ENCODE results near the gene CHD9NB.

The CHD9NB gene

DNA sequence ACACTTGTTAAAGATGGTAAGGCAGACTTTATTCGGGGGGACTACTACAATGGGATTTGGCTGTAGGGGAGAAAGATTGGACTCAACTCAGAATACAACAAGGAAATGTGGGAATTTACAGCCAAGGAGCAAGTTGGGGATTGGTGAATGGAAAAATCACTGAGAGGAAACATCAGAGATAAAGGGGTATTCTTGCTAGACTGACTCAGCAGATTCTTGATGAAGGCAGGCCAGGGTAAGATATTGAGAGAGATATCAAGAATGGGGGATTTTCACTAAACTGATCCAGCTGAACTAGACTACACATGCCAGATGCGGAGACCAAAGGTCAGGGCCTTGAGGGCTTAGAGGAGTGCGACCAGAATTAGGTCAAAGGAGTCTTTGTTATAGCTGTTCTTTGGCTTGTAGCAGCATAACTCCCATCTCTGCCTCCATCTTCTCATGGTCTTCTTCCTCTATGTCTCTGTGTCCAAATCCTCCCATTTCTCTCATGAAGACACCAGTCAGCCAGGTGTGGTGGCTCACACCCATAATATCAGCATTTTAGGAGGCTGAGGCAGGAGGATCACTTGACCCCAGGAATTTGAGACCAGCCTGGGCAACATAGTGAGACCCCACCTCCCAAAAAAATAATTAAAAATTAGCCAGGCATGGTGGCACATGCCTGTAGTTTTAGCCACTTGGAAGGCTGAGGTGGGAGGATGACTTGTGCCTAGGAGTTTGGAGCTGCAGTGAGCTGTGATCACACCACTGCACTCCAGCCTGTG, 17.3 kb downstream of the CHD9NB start:
- TF ChIP-seq, protein P1, sequence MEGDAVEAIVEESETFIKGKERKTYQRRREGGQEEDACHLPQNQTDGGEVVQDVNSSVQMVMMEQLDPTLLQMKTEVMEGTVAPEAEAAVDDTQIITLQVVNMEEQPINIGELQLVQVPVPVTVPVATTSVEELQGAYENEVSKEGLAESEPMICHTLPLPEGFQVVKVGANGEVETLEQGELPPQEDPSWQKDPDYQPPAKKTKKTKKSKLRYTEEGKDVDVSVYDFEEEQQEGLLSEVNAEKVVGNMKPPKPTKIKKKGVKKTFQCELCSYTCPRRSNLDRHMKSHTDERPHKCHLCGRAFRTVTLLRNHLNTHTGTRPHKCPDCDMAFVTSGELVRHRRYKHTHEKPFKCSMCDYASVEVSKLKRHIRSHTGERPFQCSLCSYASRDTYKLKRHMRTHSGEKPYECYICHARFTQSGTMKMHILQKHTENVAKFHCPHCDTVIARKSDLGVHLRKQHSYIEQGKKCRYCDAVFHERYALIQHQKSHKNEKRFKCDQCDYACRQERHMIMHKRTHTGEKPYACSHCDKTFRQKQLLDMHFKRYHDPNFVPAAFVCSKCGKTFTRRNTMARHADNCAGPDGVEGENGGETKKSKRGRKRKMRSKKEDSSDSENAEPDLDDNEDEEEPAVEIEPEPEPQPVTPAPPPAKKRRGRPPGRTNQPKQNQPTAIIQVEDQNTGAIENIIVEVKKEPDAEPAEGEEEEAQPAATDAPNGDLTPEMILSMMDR (IDR thresholded peaks at IDR 0.05; ENCODE audit: insufficient read depth, missing control alignments): no peak
- FAIRE-seq: no peak
- DNase-seq (ENCODE audit: insufficient read length, low spot score): no peak

DNA sequence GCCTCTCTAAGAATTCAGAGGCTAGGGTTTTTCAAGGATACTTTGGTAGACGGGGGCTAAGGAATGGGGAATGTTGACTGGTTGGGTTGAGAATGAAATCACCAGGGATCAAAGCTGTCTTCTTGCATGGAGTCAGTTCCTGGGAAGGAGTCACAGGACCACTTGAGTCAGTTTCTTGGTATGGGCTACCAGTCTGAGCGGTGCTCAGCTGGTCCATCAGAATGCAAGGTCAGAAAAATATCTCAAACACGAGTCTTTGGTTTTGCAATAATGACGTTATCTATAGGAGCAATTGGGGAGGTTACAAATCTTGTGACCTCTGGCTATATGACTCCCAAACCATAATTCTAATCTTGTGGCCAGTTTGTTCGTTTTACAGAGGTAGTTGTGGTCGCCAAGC, 18.4 kb downstream of the CHD9NB start:
- no peak for FAIRE-seq
- DNase-seq (ENCODE audit: insufficient read length, low spot score): no peak
- TF ChIP-seq, protein P1 (IDR thresholded peaks at IDR 0.05; ENCODE audit: insufficient read depth, missing control alignments): no peak

DNA sequence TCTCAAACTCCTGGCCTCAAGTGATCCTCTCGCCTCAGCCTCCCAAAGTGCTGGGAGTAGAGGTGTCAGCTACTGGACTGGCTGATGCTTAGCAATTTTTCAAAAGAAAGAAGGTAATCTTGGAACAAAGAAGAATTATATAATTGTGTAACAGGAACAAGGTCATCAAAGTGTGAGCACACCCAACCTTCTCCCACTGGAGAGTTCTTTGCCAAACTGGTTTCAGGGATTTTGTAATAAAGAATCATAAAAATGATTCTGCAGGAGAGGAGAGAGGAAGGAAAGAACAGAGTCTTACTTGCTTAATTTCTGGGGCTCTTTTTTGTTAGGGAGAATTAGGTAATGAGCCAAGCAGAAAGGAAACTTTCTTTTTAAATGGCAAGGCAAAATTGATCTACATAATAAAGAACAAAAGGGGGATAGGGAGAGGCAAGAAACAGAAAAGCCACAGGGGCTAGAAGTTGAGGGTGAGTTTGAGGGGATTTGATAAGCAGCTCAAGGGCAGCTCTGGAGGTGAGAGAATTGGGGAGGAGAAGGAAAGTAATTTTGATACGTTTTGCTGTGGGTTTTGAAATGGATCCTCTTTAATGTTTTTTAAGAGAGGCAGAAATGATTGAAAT, 21.3 kb downstream of the CHD9NB start:
- TF ChIP-seq, protein P1 (IDR thresholded peaks at IDR 0.05; ENCODE audit: insufficient read depth, missing control alignments): no peak
- FAIRE-seq (no peak), DNase-seq (ENCODE audit: insufficient read length, low spot score) (no peak)

DNA sequence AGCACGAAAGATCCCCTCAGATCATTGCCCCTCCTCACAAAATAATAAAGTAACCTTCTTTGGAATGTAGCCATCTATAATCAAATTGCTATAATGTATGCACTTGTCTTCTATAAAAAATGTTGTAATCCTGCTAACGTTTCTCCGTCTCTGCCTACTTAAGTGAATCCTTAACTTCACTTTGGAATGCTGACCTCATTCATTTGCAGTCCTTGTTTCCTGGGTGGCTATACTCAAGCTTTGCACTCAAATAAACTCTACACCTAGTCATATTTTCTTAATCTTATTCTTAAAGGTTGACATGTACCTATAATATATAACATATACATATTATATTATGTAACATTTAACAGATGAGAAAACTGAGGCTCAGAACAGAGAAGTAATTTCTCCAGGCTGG, 22.7 kb downstream of the CHD9NB start:
- DNase-seq (ENCODE audit: insufficient read length, low spot score) (no peak), FAIRE-seq (no peak)
- TF ChIP-seq, protein P1 (IDR thresholded peaks at IDR 0.05; ENCODE audit: insufficient read depth, missing control alignments): no peak

DNA sequence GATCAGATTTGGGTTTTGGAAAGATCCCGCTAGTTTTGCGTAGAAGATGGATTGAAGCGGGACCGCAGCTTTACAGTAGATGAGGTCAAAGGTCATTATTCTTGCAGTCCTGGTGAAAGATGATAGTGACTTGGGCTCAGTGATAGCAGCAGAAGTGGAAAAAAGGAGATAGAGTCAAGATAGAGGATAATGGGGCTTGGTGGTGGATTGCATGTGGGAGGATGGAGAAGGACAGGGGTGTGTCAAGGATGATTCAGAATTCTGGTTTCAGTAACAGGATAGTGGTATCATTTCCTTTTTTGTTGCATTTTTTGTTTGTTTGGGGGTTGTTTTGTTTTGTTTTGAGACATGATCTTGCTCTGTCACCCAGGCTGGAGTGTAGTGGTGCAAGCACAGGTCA, 28.7 kb downstream of the CHD9NB start:
- DNase-seq (ENCODE audit: insufficient read length, low spot score) (no peak), FAIRE-seq (no peak)
- TF ChIP-seq, protein P1 (IDR thresholded peaks at IDR 0.05; ENCODE audit: insufficient read depth, missing control alignments): no peak

DNA sequence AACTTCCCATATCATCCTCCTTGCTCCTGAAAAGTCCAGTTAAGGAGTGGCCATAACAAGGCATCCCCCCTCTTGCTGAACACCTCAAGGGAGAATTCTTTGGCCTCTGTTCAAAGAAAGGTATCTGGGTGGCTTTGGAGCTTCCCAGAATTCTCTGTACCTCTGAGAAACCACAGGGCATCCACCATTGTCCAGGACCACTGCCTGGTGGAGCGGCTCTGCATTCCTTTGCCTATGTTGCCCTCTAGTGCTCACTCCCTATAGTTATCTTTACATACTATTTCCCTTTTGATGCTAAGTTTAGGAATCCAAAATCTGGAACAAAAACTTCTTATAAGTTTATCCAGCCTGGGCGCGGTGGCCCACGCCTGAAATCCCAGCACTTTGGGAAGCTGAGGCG, 30.3 kb downstream of the CHD9NB start:
- TF ChIP-seq, protein P1 (IDR thresholded peaks at IDR 0.05; ENCODE audit: insufficient read depth, missing control alignments): peak; percentile 77
- DNase-seq (ENCODE audit: insufficient read length, low spot score): no peak
- FAIRE-seq: no peak

DNA sequence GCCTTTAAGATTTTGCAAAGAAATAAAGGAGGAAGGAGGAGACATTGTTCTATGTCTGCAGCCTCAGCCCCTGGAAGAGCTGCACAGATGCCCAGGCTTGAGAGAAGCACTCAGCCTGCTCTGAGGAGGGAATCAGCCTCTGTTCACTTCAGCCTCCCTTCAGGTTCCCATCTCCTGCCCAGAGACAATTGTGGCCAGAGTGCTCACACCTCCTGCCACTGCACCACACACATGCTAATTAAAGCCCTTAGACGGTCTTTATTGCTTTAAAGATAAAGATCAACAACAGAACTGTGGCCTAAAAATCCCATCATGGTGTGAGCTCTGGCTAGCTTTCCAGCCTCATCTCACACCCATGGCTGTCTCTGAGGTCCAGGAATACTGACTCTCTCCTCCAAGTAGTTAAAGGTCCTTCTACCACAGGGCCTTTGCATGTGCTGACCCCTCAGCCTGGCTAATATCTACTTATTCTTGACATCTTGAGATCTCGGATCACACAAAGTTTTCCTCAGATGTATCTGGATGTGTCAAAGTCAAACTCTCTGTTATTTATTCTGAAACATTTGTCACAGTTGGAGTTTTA, 33.8 kb downstream of the CHD9NB start:
- TF ChIP-seq, protein P1 (IDR thresholded peaks at IDR 0.05; ENCODE audit: insufficient read depth, missing control alignments): no peak
- FAIRE-seq (no peak), DNase-seq (ENCODE audit: insufficient read length, low spot score) (no peak)

Measured in D721Med (cell line).